H1 (cell line): ENCODE measurements around the gene LPAR2. TPM values are rescaled to one million over a fixed set of nuclear protein-coding genes. Genes with fewer than 3 reads are reported as not detected.

Source experiments
- BACH1 ChIP-seq: IDR thresholded peaks from 2 replicates; pipeline ENCODE4 v1.6.1; 2012; ENCODE audit warnings: low read length, improper control_type of control experiment
- CEBPB ChIP-seq: IDR thresholded peaks from 2 replicates; pipeline ENCODE4 v1.6.1; 2012; ENCODE audit warnings: low read depth, low read length
- CREB1 ChIP-seq: IDR thresholded peaks from 2 replicates; pipeline ENCODE4 v1.6.1; 2012; ENCODE audit warnings: inconsistent platforms
- HDAC2 ChIP-seq, 2 experiments: fragments of 300-600 bp in 1 of 2; sonication (generic) in 1 of 2; IDR thresholded peaks; 2 replicates each; pipeline ENCODE4 v1.6.1; 2011 to 2012; ENCODE audit warnings: low read depth in 2 of 2, low read length in 2 of 2, mild to moderate bottlenecking in 2 of 2, moderate library complexity in 2 of 2, borderline replicate concordance in 1 of 2, inconsistent platforms in 1 of 2
- HDAC6 ChIP-seq: IDR thresholded peaks from one replicate; pipeline ENCODE4 v1.7.1; 2012; ENCODE audit warnings: low read depth, mild to moderate bottlenecking, inconsistent platforms, low read length, moderate library complexity
- POLR2AphosphoS5 ChIP-seq: IDR thresholded peaks from 2 replicates; pipeline ENCODE4 v1.6.1; 2011; ENCODE audit warnings: low read depth, low read length
- RAD21 ChIP-seq, 2 experiments: IDR thresholded peaks in 1 of 2; conservative IDR thresholded peaks in 1 of 2; 2 replicates each; pipeline ENCODE4 v1.6.1; 2011; ENCODE audit warnings: low read depth in 2 of 2, low read length in 2 of 2, improper control_type of control experiment in 1 of 2, inconsistent platforms in 1 of 2, mild to moderate bottlenecking in 1 of 2, moderate library complexity in 1 of 2
- TBP ChIP-seq: IDR thresholded peaks from 2 replicates; pipeline ENCODE4 v1.6.1; 2011; ENCODE audit warnings: low read depth, low read length, improper control_type of control experiment
- polyA plus RNA-seq, 7 experiments: library from polyadenylated mRNA; depleted of rRNA in 3 of 7; stranded (reverse) in 5 of 7; unstranded in 2 of 7; fragments of >200 nt in 5 of 7; fragments of 200-250 nt in 2 of 7; gene quantifications; 1 replicate in 5 of 7; 2 replicates in 1 of 7; 4 replicates in 1 of 7; pipeline versions ENCODE4 v1.2.1 to v1.2.3, GENCODE V29; 2011 to 2013; ENCODE audit warnings: missing spikeins in 2 of 7, mixed read lengths in 2 of 7
- total RNA-seq: library from RNA; stranded (reverse); fragmentation: NEBNext Ultra II Directional; extraction: Animal tissue kit (Norgen Biotek cat#: 25700); gene quantifications from 2 replicates; pipeline ENCODE4 v1.2.1, GENCODE V29; 2021
- TF ChIP-seq, protein P1 (sequence below): IDR thresholded peaks from 2 replicates; pipeline ENCODE4 v1.6.1; 2012; ENCODE audit warnings: inconsistent platforms

The LPAR2 gene
- total and polyA plus RNA-seq, 2 of the 8 experiments (the other 6 are each of a cell fraction or from before 2014, with no cell fraction given): 47.6 to 70.2 TPM

- TF ChIP-seq RAD21 (IDR thresholded peaks at IDR 0.05 in 1 of 2, conservative IDR thresholded peaks at IDR 0.05 in 1 of 2; ENCODE audit: low read depth in 2 of 2, low read length in 2 of 2) (no peak; a peak in 1 of 4 replicates), CREB1 (no peak), HDAC2 (IDR thresholded peaks at IDR 0.05; ENCODE audit: borderline replicate concordance in 1 of 2, low read depth in 2 of 2, low read length in 2 of 2) (no peak), CEBPB (no peak), HDAC6 (no peak), TBP (no peak), BACH1 (no peak), POLR2AphosphoS5 (no peak; the same call in 1 of the 2 replicates)
- TF ChIP-seq, protein P1, sequence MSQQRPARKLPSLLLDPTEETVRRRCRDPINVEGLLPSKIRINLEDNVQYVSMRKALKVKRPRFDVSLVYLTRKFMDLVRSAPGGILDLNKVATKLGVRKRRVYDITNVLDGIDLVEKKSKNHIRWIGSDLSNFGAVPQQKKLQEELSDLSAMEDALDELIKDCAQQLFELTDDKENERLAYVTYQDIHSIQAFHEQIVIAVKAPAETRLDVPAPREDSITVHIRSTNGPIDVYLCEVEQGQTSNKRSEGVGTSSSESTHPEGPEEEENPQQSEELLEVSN: no peak
Measured at GRCh38 chr19:19624032-19624570, 3.9 kb downstream of the LPAR2 start (continued).
